A673 (cell line): ENCODE data around the gene ARSA. TPM values are rescaled to one million over a fixed set of nuclear protein-coding genes. Genes with fewer than 3 reads are reported as not detected.

ENCODE experiments used
- BruUV-seq: library from RNA; stranded (reverse); fragments of 400-500 nt; replicated peaks from 2 replicates; lab custom pipeline; 2021; lab: Mats Ljungman, UMichigan
- CTCF ChIA-PET: fragments of 300-600 bp; sonication (Branson Sonifier 250); formaldehyde crosslinking; loops from one replicate; lab custom pipeline; 2022; ENCODE audit warnings: antibody characterized with exemption; lab: Charles Lee
- POLR2A ChIA-PET: fragments of 300-600 bp; sonication (Branson Sonifier 250); formaldehyde crosslinking; loops from one replicate; lab custom pipeline; 2022; ENCODE audit warnings: antibody characterized with exemption; ENCODE audit not compliant: low non-redundant PET; lab: Charles Lee
- DNase-seq: peaks from one replicate; pipeline ENCODE4 v3.0.0-alpha.2; 2015; ENCODE audit warnings: low spot score
- H3K27ac ChIP-seq: fragments of 200-600 bp; sonication (generic); 2 replicates; pipeline ENCODE4 v1.5.1; 2016; ENCODE audit warnings: mixed run types, low read depth, mild to moderate bottlenecking, mixed read lengths, antibody characterized with exemption, low read length; ENCODE audit not compliant: poor library complexity, severe bottlenecking
- H3K27me3 ChIP-seq: fragments of 200-600 bp; sonication (generic); replicated peaks from 2 replicates; pipeline ENCODE4 v1.6.1; 2017; ENCODE audit warnings: mixed run types, low read depth, mild to moderate bottlenecking, mixed read lengths, antibody characterized with exemption, low read length; ENCODE audit not compliant: insufficient read depth, poor library complexity
- H3K36me3 ChIP-seq: fragments of 200-600 bp; sonication (generic); 2 replicates; pipeline ENCODE4 v1.6.1; 2016; ENCODE audit warnings: mixed run types, mild to moderate bottlenecking, mixed read lengths, antibody characterized with exemption, low read length; ENCODE audit not compliant: insufficient read depth, poor library complexity, severe bottlenecking
- H3K4me1 ChIP-seq: fragments of 200-600 bp; sonication (generic); 2 replicates; pipeline ENCODE4 v1.6.1; 2017; ENCODE audit warnings: mixed run types, mild to moderate bottlenecking, mixed read lengths, antibody characterized with exemption, low read length; ENCODE audit not compliant: insufficient read depth, poor library complexity, severe bottlenecking
- H3K4me3 ChIP-seq: fragments of 200-600 bp; sonication (generic); 2 replicates; pipeline ENCODE4 v1.5.1; 2016; ENCODE audit warnings: low read depth, mixed run types, mild to moderate bottlenecking, mixed read lengths, low read length; ENCODE audit not compliant: poor library complexity, severe bottlenecking
- H3K9me3 ChIP-seq: fragments of 200-600 bp; sonication (generic); 2 replicates; pipeline ENCODE4 v1.6.1; 2016; ENCODE audit warnings: mixed run types, low read depth, mild to moderate bottlenecking, mixed read lengths, antibody characterized with exemption, low read length; ENCODE audit not compliant: poor library complexity, severe bottlenecking
- EZH2 ChIP-seq: fragments of 200-600 bp; sonication (generic); IDR thresholded peaks from 2 replicates; pipeline ENCODE4 v1.6.1; 2017; ENCODE audit warnings: borderline replicate concordance, low read depth, mild to moderate bottlenecking, mixed read lengths, antibody characterized with exemption, low read length; ENCODE audit not compliant: poor library complexity, severe bottlenecking
- intact Hi-C: fragments of 100-400 bp; cut with micrococcal nuclease; formaldehyde crosslinking; loops from one replicate; pipeline ENCODE4 v1.10.0; 2022; ENCODE audit not compliant: unreplicated experiment
- total RNA-seq: library from RNA; stranded (reverse); gene quantifications from 2 replicates; pipeline ENCODE4 v1.2.3, GENCODE V29; 2021
- TF ChIP-seq, protein P1 (sequence below): fragments of 300-800, 200-600 bp; sonication (generic); conservative IDR thresholded peaks from 2 replicates; pipeline ENCODE4 v1.5.1; 2017; ENCODE audit warnings: low read depth, mild to moderate bottlenecking, antibody characterized with exemption, low read length, moderate library complexity, mixed read lengths

The ARSA gene
- total RNA-seq, 1 experiment from 2014 or later: 15.6 TPM

DNA sequence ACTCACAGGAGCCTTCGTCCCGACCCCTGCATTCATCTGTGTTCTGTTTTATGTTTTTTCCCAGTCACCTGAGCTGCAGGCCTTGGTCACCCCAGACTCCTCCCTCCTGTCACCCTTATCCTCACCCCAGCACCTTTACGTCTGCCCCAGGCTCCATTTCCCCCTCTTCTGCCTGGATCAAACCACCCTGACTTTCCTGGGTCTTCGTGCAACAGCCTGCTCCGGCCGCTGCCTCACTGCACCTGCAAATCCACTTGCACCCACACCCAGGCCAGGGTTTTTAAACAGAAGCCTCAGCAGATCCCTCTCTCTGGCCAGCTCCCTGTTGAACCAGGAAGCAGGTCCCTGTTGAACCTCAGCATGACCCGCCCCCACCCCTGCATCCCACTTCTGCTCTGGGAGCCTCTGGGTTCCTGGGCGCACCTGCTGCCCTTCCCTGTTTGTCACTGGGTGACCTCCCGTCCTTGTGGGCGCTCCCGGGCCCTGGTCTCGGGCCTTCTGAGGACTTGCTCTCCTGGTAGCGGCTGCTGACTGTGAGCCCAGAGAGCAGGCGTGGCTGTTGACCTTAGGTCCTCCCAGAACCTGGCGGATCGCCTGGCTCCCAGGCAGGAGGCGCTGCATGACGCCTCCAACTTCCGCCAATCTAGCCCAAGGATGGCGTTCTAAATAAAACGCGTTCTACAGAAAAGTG, 14.5 kb downstream of the ARSA start:
- CTCF ChIA-PET: no interaction called here
- Histone ChIP-seq H3K27me3 (no peaks in the 10 kb centered on the region), H3K4me3 (no peak overlapping the region), H3K9me3 (no peaks in the 10 kb centered on the region), H3K4me1 (no peaks in the 10 kb centered on the region), H3K27ac (no peak overlapping the region), H3K36me3 (no peaks in the 10 kb centered on the region)
- POLR2A ChIA-PET: no interaction called here
- DNase-seq: no peak
- TF ChIP-seq EZH2: no peak
- TF ChIP-seq, protein P1, sequence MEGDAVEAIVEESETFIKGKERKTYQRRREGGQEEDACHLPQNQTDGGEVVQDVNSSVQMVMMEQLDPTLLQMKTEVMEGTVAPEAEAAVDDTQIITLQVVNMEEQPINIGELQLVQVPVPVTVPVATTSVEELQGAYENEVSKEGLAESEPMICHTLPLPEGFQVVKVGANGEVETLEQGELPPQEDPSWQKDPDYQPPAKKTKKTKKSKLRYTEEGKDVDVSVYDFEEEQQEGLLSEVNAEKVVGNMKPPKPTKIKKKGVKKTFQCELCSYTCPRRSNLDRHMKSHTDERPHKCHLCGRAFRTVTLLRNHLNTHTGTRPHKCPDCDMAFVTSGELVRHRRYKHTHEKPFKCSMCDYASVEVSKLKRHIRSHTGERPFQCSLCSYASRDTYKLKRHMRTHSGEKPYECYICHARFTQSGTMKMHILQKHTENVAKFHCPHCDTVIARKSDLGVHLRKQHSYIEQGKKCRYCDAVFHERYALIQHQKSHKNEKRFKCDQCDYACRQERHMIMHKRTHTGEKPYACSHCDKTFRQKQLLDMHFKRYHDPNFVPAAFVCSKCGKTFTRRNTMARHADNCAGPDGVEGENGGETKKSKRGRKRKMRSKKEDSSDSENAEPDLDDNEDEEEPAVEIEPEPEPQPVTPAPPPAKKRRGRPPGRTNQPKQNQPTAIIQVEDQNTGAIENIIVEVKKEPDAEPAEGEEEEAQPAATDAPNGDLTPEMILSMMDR: no peak
- intact Hi-C loops: no loop called here
- no TSS peak for BruUV-seq

DNA sequence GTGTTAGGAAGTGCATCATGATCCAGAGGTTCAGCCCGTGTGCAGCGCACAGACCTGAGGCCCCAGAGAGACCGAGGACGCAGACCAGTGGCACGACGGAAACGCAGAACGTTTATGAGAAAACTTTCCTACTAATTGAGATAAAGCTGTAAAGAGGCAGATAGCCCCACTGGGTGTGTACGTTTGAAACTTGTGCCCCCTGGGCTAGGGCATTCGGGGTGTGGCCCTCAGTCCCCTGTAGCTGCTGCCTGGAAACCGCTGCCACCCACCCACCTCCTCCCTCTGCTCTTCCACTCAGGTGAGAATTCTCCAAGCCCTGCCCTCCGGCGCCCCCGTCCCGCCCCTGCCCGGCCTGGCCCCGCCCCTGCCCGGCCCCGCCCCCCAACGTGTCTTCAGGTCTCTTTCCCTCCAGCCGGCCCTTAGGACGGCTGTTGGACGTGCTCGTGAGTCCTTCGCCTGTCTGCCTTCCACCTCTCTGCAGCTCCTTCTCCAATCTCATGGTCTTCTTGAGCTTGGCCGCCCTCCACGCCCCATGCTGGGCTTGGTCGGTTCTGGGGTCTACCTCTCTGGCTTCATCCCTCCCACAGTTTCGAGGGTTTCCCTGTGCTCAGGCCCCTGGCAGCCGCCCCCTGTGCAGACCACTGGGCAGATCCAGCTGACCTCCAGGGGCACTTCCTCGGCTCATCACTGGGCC, 15.3 kb downstream of the ARSA start:
- Histone ChIP-seq H3K36me3 (no peaks in the 10 kb centered on the region), H3K9me3 (no peaks in the 10 kb centered on the region), H3K4me1 (no peaks in the 10 kb centered on the region), H3K27ac (no peak overlapping the region), H3K4me3 (no peak overlapping the region), H3K27me3 (no peaks in the 10 kb centered on the region)
- TF ChIP-seq EZH2: no peak
- TF ChIP-seq, protein P1: no peak
- DNase-seq: no peak
- no TSS peak for BruUV-seq
- intact Hi-C loops: no loop called here
- ChIA-PET POLR2A (no interaction called here), CTCF (no interaction called here)

- no TSS peak for BruUV-seq
- Histone ChIP-seq H3K27ac (no peak overlapping the region), H3K27me3 (no peaks in the 10 kb centered on the region), H3K36me3 (no peaks in the 10 kb centered on the region), H3K4me1 (no peaks in the 10 kb centered on the region), H3K4me3 (no peak overlapping the region), H3K9me3 (no peaks in the 10 kb centered on the region)
- ChIA-PET CTCF (no interaction called here), POLR2A (no interaction called here)
- TF ChIP-seq, protein P1: no peak
- TF ChIP-seq EZH2: no peak
- intact Hi-C loops: no loop called here
- DNase-seq: no peak
Measured at GRCh38 chr22:50612168-50612527, 15.8 kb downstream of the ARSA start.
